Muscle layer of colon (tissue), 2 donors: Measurements from ENCODE around the gene P2RX7.
"Not testable (repeated sequence)": the region's sequence is repeated elsewhere in the genome, so short reads cannot be mapped to it uniquely, and the experiment has no call there.

Experiments used
- H3K27ac ChIP-seq: one replicate; pipeline ENCODE4 v1.7.0; 2013; ENCODE audit warnings: low read depth, mild to moderate bottlenecking, low read length, moderate library complexity
- H3K27me3 ChIP-seq, 2 donors: one replicate each; pipeline ENCODE4 v1.7.0; 2013; ENCODE audit warnings: low read length in 2 of 2, mild to moderate bottlenecking in 2 of 2; ENCODE audit not compliant: insufficient read depth in 2 of 2, control insufficient read depth in 1 of 2
- H3K36me3 ChIP-seq: one replicate; pipeline ENCODE4 v1.7.0; 2013; ENCODE audit warnings: mild to moderate bottlenecking, low read length; ENCODE audit not compliant: insufficient read depth
- H3K4me1 ChIP-seq: one replicate; pipeline ENCODE4 v1.7.0; 2013; ENCODE audit warnings: mild to moderate bottlenecking, low read length; ENCODE audit not compliant: insufficient read depth
- H3K4me3 ChIP-seq, 2 donors: one replicate each; pipeline ENCODE4 v1.7.0; 2013; ENCODE audit warnings: low read length in 2 of 2, low read depth in 1 of 2, mild to moderate bottlenecking in 1 of 2, moderate library complexity in 1 of 2
- H3K9ac ChIP-seq: one replicate; pipeline ENCODE4 v1.7.0; 2013; ENCODE audit warnings: low read length
- H3K9me3 ChIP-seq: one replicate; pipeline ENCODE4 v1.7.0; 2013; ENCODE audit warnings: mild to moderate bottlenecking, low read length
- donor health status: abdominal sarcoma.
- donor health status: Adenocarcinoma of cecum.

The P2RX7 gene

DNA sequence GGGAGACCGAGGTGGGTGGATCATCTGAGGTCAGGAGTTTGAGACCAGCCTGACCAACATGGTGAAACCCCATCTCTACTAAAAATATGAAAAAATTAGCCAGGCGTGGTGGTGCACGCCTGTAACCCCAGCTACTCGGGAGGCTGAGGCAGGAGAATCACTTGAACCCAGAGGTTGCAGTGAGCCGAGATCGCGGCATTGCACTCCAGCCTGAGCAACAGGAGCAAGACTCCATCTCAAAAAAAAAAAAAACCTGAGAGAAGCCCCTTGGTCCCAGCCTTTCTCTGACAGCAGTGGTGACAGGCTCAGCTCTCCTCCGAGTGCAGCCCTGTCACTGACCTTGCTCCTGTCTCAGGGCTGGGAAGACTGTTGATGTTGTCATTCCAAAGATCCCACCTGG lies 94.2 kb downstream of the P2RX7 start:
- peaks cover 10% of the 10 kb centered on the region for H3K36me3 ChIP-seq
- not testable (repeated sequence) for H3K4me3 ChIP-seq, H3K4me1 ChIP-seq, H3K27ac ChIP-seq, H3K27me3 ChIP-seq, H3K9ac ChIP-seq, H3K9me3 ChIP-seq

DNA sequence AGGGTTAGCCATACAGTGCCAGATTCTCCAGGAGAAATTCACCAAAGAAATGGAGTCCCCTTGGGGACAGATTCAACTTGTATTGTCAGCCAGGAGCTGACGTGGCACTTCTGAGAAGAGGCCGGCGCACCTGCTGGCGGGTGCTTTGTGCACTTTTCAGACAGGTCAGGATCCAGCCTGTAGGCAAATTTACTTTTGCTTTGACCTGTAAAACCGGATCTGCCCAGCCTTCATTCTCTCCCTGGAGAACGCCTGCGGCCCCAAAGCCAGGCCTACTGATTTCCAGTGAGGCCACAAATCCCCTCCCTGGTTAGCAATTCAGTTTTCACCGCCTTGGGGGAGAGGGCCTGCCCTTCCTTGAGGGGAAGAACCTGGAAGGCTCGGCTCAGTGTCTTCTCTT lies 94.6 kb downstream of the P2RX7 start:
- Histone ChIP-seq H3K27ac (no peak overlapping the region), H3K4me1 (peaks cover 6% of the 10 kb centered on the region), H3K36me3 (peaks cover 10% of the 10 kb centered on the region), H3K9ac (no peak overlapping the region), H3K27me3 (no peaks in the 10 kb centered on the region), H3K9me3 (no peaks in the 10 kb centered on the region), H3K4me3 (no peak overlapping the region)

DNA sequence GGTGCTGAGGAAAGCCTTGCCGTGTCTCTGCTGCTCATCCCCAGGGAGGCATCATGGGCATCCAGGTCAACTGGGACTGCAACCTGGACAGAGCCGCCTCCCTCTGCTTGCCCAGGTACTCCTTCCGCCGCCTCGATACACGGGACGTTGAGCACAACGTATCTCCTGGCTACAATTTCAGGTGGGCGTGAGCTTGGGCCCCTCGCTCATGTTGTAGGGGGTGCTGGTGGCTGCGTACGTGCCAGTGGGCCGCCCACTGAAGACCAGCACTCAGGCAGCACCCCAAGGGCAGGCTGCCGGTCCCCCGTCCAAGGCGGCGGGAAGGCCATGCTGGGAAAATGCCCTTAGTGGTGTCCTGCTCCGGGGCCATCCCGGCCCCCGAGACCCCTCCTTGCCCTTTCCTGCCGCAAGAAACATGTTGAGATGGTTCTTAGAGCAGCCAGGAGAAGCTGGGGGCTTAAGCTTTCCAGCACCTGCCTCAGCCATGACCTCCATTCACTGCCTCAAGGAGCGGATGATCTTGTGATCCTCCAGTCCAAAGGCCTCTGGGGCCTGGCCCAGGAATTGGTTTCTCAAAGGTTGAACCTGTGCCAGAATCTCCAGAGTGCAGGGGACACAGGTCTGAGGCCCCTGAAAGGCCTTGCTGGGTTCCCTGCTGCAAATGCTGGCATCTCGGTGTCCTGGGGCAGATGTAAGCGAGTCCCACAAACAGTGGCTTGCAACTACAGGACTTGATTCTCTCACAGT lies 96.4 kb downstream of the P2RX7 start:
- no peak overlapping the region for H3K27ac ChIP-seq
- H3K9me3 ChIP-seq = no peaks in the 10 kb centered on the region
- H3K4me3 ChIP-seq = no peak overlapping the region
- H3K9ac ChIP-seq = no peak overlapping the region
- peaks cover 6% of the 10 kb centered on the region for H3K4me1 ChIP-seq
- peaks cover 10% of the 10 kb centered on the region for H3K36me3 ChIP-seq
- no peaks in the 10 kb centered on the region for H3K27me3 ChIP-seq

- not testable (repeated sequence) for H3K9ac ChIP-seq, H3K27me3 ChIP-seq, H3K4me1 ChIP-seq, H3K27ac ChIP-seq, H3K9me3 ChIP-seq, H3K4me3 ChIP-seq
- H3K36me3 ChIP-seq = peaks cover 10% of the 10 kb centered on the region
Observed at GRCh38 chr12:121229826-121230537, 97.3 kb downstream of the P2RX7 start.

DNA sequence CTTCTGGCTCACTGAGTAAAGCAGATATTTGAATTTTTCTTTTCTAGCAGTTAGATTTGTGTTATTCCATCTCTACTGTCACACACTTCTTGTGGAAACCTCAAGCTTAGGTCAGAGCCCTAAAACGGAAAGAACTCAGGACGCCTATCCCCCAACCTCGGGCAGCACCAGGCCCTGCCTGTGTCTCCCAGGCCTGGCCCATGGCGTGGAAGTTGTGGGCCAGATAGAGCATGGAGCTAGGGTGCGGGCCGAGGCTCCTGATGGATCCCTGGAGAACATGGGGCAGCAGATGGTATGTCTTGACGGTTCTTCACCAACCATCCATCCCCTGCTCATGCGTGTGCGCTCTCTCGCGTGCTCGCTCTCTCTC lies 97.8 kb downstream of the P2RX7 start:
- Histone ChIP-seq H3K9me3 (no peaks in the 10 kb centered on the region), H3K27me3 (no peaks in the 10 kb centered on the region), H3K4me1 (peaks cover 6% of the 10 kb centered on the region), H3K27ac (no peak overlapping the region), H3K9ac (no peak overlapping the region), H3K4me3 (no peak overlapping the region), H3K36me3 (peaks cover 10% of the 10 kb centered on the region)

- Histone ChIP-seq H3K9ac (no peak overlapping the region), H3K4me1 (peaks cover 6% of the 10 kb centered on the region), H3K27ac (no peak overlapping the region), H3K36me3 (peaks cover 16% of the 10 kb centered on the region), H3K27me3 (no peaks in the 10 kb centered on the region), H3K4me3 (no peak overlapping the region), H3K9me3 (no peaks in the 10 kb centered on the region)
Observed at GRCh38 chr12:121232163-121232562, 99.5 kb downstream of the P2RX7 start.

- Histone ChIP-seq H3K4me1 (peaks cover 15% of the 10 kb centered on the region), H3K9me3 (no peaks in the 10 kb centered on the region), H3K27me3 (no peaks in the 10 kb centered on the region), H3K9ac (no peak overlapping the region), H3K36me3 (peaks cover 16% of the 10 kb centered on the region), H3K27ac (no peak overlapping the region), H3K4me3 (no peak overlapping the region)
Observed at GRCh38 chr12:121232977-121233627, 100.4 kb downstream of the P2RX7 start.

DNA sequence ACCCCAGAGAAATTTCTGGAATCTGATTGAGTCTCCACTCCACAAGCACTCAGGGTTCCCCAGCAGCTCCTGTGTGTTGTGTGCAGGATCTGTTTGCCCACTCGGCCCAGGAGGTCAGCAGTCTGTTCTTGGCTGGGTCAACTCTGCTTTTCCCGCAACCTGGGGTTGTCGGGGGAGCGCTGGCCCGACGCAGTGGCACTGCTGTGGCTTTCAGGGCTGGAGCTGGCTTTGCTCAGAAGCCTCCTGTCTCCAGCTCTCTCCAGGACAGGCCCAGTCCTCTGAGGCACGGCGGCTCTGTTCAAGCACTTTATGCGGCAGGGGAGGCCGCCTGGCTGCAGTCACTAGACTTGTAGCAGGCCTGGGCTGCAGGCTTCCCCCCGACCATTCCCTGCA lies 100.9 kb downstream of the P2RX7 start:
- Histone ChIP-seq H3K4me1 (peaks cover 20% of the 10 kb centered on the region), H3K27ac (no peak overlapping the region), H3K4me3 (no peak overlapping the region), H3K36me3 (peaks cover 13% of the 10 kb centered on the region), H3K27me3 (no peaks in the 10 kb centered on the region), H3K9me3 (no peaks in the 10 kb centered on the region), H3K9ac (no peak overlapping the region)

DNA sequence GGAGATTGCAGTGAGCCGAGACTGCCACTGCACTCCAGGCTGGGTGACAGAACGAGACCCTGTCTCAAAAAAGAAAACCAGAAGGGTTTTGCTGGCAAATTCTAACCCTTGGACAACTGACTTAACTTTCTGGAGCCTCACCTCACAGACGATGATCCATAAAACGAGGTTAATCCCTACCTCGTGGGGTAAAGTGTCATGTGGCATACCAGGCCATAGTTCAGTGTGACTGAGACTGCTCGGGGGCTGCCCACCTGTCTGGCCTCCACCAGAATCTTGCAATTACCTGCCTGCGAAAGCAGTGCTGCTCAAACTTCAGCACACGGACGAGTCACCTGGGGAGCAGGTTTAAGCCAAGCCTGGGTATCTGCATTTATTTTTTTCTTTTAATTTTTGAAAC lies 104.1 kb downstream of the P2RX7 start:
- H3K9ac ChIP-seq = no peak overlapping the region
- H3K9me3 ChIP-seq = no peaks in the 10 kb centered on the region
- no peak overlapping the region for H3K27ac ChIP-seq
- H3K27me3 ChIP-seq = no peaks in the 10 kb centered on the region
- peaks cover 39% of the 10 kb centered on the region for H3K4me1 ChIP-seq
- H3K4me3 ChIP-seq = no peak overlapping the region
- H3K36me3 ChIP-seq = peaks cover 11% of the 10 kb centered on the region

DNA sequence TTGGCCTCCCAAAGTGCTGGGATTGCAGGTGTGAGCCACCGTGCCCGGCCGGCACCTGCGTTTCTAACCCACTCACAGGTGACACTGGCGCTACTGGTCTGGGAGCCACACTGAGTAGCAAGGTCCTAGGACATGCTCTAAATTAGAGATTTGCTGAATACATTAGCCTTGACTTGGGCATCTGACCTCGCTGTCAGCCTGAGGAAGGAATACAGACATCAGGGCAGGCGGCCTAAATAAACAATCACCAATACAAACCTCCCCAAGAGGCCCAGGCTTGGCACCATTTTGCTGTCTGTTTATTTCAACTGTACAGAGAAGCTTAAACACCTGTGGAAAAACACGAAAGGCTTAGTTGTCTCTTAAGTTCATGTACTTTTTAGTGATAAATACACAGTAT lies 104.7 kb downstream of the P2RX7 start:
- no peaks in the 10 kb centered on the region for H3K9me3 ChIP-seq
- H3K36me3 ChIP-seq = peaks cover 11% of the 10 kb centered on the region
- H3K4me1 ChIP-seq = peaks cover 39% of the 10 kb centered on the region
- no peak overlapping the region for H3K4me3 ChIP-seq
- no peaks in the 10 kb centered on the region for H3K27me3 ChIP-seq
- peak overlapping the region; percentile 31 for H3K27ac ChIP-seq
- H3K9ac ChIP-seq = no peak overlapping the region
